Spleen (tissue), 7 donors: Measurements from ENCODE around the gene TMEM178B.

Source experiments
- CTCF ChIP-seq, 11 experiments: fragments of 200-600 bp in 7 of 11; fragments of 450-650 bp in 4 of 11; sonication (generic) in 4 of 11; IDR thresholded peaks in 8 of 11; conservative IDR thresholded peaks in 3 of 11; 1 replicate in 7 of 11; 2 replicates in 4 of 11; pipeline versions ENCODE4 v1.4.0 to v1.8.0; 2016 to 2021; ENCODE audit warnings: antibody characterized with exemption in 11 of 11, inconsistent platforms in 4 of 11, mild to moderate bottlenecking in 1 of 11
- POLR2AphosphoS5 ChIP-seq, 3 donors: sonication (generic); formaldehyde crosslinking; IDR thresholded peaks; one replicate each; pipeline ENCODE4 v1.5.1; 2017; ENCODE audit warnings: antibody characterized with exemption in 3 of 3
- donor health status: DM: no; HTN: no; CAD: no; lungs with moderate emphysema.
- donor health status: DM: no; HTN: no; CAD: no.
- donor health status: DM: no; HTN: no; CAD: no.

GRCh38 chr7:141402277-141402996 is 328.6 kb downstream of the TMEM178B start:
- TF ChIP-seq CTCF (IDR thresholded peaks at IDR 0.05 in 8 of 11, conservative IDR thresholded peaks at IDR 0.05 in 3 of 11) (no peak), POLR2AphosphoS5 (IDR thresholded peaks at IDR 0.05) (no peak)
